ENCODE results near the gene TENM4. TPM values are rescaled to one million over a fixed set of nuclear protein-coding genes. Genes with fewer than 3 reads are reported as not detected.

The TENM4 gene
- total RNA-seq, 2 experiments from 2014 or later: not detected

DNA sequence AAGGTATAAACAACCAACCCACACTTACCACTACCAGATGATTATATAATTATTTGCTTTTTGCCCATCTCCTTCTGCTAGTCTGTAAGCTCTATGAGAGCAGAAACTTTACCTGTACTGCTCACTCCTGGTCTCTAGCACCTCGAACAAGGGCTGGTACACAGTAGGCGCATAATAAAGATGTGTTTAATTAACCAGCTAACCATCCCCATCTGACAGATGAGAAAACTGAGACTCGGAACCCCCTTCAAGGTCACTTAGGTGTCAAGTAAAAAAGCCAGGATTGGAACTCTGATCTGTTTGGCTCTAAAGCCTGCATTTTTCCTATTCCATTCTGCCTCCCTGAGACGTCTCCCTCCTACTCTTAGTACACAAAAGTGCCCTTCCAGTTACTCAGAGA, 370.3 kb downstream of the TENM4 start:
- Mint-ChIP-seq H3K36me3 (ENCODE audit: low read depth) (no peaks in the 10 kb centered on the region), H3K4me1 (ENCODE audit: low read depth) (no peaks in the 10 kb centered on the region), H3K9me3 (no peaks in the 10 kb centered on the region), H3K27me3 (peaks cover 3% of the 10 kb centered on the region), H3K4me3 (no peak overlapping the region), H3K27ac (no peak overlapping the region)
- intact Hi-C loops (cut with micrococcal nuclease): no loop called here
- ATAC-seq (no peak), DNase-seq (no peak)
- ChIA-PET CTCF (interaction anchor here (1.2 to 1.7 kb wide), 3 partner anchors 10 to 355 kb away, joined by 3 to 4 read pairs (median 3); no protein-coding TSS in a partner anchor), POLR2A (no interaction called here)
- TF ChIP-seq, protein P1, sequence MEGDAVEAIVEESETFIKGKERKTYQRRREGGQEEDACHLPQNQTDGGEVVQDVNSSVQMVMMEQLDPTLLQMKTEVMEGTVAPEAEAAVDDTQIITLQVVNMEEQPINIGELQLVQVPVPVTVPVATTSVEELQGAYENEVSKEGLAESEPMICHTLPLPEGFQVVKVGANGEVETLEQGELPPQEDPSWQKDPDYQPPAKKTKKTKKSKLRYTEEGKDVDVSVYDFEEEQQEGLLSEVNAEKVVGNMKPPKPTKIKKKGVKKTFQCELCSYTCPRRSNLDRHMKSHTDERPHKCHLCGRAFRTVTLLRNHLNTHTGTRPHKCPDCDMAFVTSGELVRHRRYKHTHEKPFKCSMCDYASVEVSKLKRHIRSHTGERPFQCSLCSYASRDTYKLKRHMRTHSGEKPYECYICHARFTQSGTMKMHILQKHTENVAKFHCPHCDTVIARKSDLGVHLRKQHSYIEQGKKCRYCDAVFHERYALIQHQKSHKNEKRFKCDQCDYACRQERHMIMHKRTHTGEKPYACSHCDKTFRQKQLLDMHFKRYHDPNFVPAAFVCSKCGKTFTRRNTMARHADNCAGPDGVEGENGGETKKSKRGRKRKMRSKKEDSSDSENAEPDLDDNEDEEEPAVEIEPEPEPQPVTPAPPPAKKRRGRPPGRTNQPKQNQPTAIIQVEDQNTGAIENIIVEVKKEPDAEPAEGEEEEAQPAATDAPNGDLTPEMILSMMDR (IDR thresholded peaks at IDR 0.05): no peak

DNA sequence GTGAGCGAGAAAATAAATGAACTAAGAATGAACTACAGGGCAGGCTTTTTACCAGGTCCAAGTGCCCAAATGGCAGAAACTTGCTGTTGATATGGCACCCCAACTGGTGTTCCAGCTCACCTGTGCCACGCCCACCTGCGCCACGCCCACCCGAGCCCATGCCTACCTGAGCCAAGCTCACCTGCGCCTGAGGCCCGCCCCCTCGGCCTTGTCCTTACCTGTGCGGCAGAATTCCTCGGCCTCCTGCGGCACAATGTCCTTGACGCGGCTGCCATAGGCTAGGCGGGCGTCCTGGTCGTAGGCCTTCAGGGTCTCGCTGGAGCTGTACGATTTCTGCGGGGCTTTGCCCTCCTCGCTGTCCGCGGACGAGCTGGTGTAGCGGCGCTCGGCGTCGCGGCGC, 371.3 kb downstream of the TENM4 start:
- Mint-ChIP-seq H3K9me3 (no peaks in the 10 kb centered on the region), H3K4me1 (ENCODE audit: low read depth) (no peaks in the 10 kb centered on the region), H3K36me3 (ENCODE audit: low read depth) (no peaks in the 10 kb centered on the region), H3K27ac (no peak overlapping the region), H3K27me3 (peaks cover 4% of the 10 kb centered on the region), H3K4me3 (no peak overlapping the region)
- no peak for ATAC-seq
- TF ChIP-seq, protein P1 (IDR thresholded peaks at IDR 0.05): no peak
- intact Hi-C loops (cut with micrococcal nuclease): no loop called here
- ChIA-PET POLR2A (no interaction called here), CTCF (interaction anchor here (1.7 kb wide), 1 partner anchor 31 kb away, joined by 4 read pairs; no protein-coding TSS in a partner anchor)
- no peak for DNase-seq

DNA sequence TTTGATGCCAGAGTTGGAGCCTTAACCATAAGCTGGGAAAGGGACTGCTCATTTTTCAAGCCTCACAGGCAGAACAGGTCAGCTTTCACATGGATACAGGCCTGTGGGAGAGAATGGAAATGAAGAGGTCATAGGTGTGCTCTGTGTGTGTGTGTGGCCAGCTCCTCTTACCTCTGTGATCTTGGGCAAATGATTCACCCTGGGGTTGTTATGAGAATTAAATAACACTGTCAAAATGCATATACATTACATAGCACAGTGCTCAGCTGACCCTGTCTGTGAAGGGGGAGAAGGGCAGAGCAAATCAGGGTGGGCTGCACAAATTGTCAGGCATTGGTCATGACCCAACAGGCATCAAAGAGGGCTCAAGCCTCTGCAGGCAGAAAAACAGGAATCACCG, 372.5 kb downstream of the TENM4 start:
- H3K9me3 Mint-ChIP-seq: no peaks in the 10 kb centered on the region
- no peaks in the 10 kb centered on the region for H3K36me3 Mint-ChIP-seq (ENCODE audit: low read depth)
- H3K4me1 Mint-ChIP-seq (ENCODE audit: low read depth): no peaks in the 10 kb centered on the region
- peaks cover 4% of the 10 kb centered on the region for H3K27me3 Mint-ChIP-seq
- intact Hi-C loops (cut with micrococcal nuclease): no loop called here
- no peak overlapping the region for H3K4me3 Mint-ChIP-seq
- H3K27ac Mint-ChIP-seq: no peak overlapping the region
- TF ChIP-seq, protein P1 (IDR thresholded peaks at IDR 0.05): no peak
- ChIA-PET POLR2A (no interaction called here), CTCF (interaction anchor here (1.0 kb wide), 1 partner anchor 422 kb away, joined by 4 read pairs; no protein-coding TSS in a partner anchor)
- ATAC-seq: no peak
- no peak for DNase-seq

DNA sequence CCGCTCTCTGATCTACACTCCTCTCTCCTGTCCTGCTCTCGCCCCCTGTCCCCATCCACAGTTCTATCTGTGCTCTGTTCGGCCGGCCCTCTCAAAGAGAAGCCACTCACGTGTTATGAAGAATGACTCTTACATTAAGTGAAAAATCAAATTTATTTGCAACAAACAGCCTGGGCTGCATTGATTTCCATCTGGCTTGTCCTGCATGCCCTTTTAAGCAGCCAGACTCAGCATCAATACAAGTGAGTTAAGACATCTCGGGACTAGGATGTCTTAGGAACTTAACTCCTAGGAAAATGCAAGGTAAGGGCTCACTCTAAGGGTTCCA, 373.5 kb downstream of the TENM4 start:
- TF ChIP-seq, protein P1 (IDR thresholded peaks at IDR 0.05): no peak
- ATAC-seq (no peak), DNase-seq (no peak)
- H3K27ac Mint-ChIP-seq: no peak overlapping the region
- intact Hi-C loops (cut with micrococcal nuclease): no loop called here
- peaks cover 4% of the 10 kb centered on the region for H3K27me3 Mint-ChIP-seq
- H3K36me3 Mint-ChIP-seq (ENCODE audit: low read depth): no peaks in the 10 kb centered on the region
- no peaks in the 10 kb centered on the region for H3K9me3 Mint-ChIP-seq
- H3K4me3 Mint-ChIP-seq: no peak overlapping the region
- H3K4me1 Mint-ChIP-seq (ENCODE audit: low read depth): no peaks in the 10 kb centered on the region
- ChIA-PET POLR2A (no interaction called here), CTCF (interaction anchor here (1.0 kb wide), 1 partner anchor 421 kb away, joined by 4 read pairs; no protein-coding TSS in a partner anchor)

DNA sequence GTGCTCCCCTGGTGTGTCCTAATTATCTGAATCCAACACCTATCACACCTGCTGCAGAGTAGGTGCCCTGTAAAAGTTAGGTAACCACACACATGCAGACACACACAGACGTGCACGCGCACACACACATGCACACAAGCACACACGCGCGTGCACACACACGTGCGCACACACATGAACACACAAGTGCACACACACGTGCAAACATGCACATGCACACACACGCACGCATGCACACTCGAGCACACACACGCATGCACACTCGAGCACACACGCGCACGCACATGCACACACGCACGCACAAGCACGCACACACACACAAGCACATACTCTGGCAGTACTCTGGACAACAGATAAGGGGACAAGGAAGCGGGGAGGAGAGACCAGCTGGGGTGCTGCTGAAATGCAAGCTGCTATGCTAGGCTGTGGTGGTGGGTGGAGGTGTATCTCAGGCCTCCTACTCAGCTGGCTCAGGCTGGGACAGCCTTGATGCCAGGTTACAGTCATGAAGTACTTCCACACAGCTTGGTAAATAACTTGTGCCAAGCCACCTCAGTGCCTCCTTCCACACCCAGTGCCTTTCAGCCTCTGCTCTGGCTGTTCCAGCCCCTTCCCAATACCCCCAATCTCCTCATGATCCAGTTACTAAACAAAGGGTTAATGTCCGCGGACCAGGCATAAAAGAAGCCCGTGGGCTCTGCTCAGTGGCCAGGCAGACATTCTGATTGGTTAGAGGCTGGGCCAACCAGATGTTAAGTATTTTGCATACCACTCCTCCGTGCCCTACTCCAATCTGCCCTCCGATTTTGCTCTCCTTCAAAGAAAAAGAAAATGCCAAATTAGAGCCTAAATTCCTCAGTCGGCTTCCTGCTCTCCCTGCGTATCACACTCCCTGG, 374.1 kb downstream of the TENM4 start:
- intact Hi-C loops (cut with micrococcal nuclease): no loop called here
- DNase-seq (no peak), ATAC-seq (no peak)
- peaks cover 4% of the 10 kb centered on the region for H3K27me3 Mint-ChIP-seq
- H3K9me3 Mint-ChIP-seq: no peaks in the 10 kb centered on the region
- ChIA-PET CTCF (no interaction called here), POLR2A (no interaction called here)
- TF ChIP-seq, protein P1 (IDR thresholded peaks at IDR 0.05): no peak
- H3K27ac Mint-ChIP-seq: no peak overlapping the region
- H3K36me3 Mint-ChIP-seq (ENCODE audit: low read depth): no peaks in the 10 kb centered on the region
- H3K4me1 Mint-ChIP-seq (ENCODE audit: low read depth): no peaks in the 10 kb centered on the region
- no peak overlapping the region for H3K4me3 Mint-ChIP-seq

Data from activated CD8-positive, alpha-beta T cell treated with anti-CD3 and anti-CD28 coated beads for 36 hours (primary cell).